Fibroblast of peridontal ligament (primary cell): ENCODE results near the gene BEAN1.

Experiments
- DNase-seq: peaks from one replicate; pipeline ENCODE4 v3.0.0-alpha.2; 2010; ENCODE audit errors: extremely low read depth

BEAN1 gene

DNA sequence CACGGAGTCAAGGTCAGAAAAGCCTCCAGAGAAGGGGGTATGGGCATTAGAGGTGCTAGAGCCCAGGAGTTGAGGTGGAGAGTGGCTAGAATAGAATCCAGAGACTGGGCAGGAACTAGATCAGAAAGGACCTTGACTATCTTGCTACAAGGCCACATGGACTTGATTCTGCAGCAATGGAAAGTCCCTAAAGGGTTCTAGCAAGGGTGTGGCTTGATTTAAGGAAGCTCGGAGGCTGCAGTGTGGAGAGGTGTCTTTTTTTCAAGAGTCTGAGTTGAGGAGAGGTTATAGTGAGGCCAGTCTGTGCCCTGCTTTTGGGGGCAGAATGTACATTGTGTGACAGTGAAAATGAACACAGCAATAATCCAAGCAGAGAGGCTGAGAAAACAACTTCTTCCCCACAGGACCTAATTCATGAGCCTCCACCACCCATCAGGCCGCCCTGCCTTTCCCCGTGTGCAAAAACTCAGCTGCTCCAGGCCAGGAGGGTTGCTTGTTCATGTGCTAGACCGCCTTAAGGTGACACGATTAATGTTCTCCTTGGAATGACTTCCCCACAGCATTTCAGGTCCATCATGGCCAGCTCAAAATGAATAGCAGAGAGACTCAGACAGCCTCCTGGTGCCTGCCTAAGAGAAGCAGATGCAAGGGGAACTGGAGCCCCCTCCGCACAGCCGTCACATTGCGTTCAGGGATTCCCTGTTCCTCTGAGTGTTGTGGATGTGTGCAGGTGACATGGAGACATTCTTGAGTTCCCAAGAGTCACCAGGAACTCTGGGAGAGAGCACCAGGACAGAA is 8.7 kb upstream of the BEAN1 start:
- no peak for DNase-seq

GRCh38 chr16:66419527-66419926 is 7.6 kb upstream of the BEAN1 start:
- DNase-seq, result no peak

DNA sequence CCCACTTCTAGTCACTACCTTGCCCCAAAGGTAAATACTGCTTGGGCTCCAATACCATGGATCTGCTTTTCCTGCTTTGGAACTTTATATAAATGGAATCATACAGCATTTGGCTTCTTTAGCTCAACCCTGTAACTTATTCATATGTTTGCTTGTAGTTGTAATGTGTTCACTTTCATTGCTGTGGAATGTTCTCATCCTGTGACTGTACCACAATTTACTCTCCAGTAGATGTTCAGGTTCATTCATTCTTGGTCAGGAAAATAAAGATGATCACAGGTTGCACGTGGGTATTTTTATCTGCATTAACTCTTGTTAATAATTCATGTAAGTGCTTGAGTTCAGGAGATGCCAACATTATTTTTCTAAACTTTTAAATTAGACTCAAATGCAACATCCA is 6.7 kb upstream of the BEAN1 start:
- peak; percentile 22 for DNase-seq

DNA sequence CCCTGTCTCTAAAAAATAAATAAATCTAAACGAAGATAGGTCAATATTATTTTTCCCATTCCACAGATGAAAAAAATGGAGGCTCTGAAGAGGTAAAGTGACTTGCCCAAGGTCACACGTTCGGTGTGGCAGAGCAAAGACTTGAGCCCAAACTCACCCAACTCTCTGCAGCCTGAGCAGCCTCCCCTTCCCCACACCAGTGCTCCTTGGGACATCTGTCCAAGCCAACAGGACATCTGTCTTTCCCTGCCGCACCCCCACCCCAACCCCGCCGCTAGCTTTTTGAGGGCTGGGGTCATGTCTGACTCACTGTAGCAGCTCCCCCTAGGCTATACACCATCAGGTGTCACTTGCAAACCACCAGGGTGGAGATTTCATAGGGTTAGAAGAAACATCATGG is 5.2 kb upstream of the BEAN1 start:
- no peak for DNase-seq

- no peak for DNase-seq
Measured at GRCh38 chr16:66422366-66422765, 4.7 kb upstream of the BEAN1 start.

DNA sequence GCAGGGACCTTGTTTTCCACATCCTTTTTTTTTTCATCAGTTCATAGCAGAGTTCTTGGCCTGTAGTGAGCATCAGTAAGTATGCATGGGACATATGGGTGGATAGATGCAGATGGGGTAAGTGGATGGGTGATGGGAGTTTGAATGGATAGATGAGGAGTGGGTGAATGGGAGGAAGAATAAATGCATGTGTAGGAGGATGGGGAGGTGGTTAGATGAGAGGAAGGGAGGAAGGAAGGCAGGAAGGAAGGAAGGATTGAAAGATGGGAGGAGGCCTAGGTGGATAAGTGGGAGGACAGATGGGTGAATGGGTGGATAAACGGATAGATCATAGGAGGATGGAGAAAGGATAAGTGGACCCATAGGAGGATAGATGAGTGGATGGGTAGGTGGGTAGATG is 3.9 kb upstream of the BEAN1 start:
- DNase-seq, result no peak

DNA sequence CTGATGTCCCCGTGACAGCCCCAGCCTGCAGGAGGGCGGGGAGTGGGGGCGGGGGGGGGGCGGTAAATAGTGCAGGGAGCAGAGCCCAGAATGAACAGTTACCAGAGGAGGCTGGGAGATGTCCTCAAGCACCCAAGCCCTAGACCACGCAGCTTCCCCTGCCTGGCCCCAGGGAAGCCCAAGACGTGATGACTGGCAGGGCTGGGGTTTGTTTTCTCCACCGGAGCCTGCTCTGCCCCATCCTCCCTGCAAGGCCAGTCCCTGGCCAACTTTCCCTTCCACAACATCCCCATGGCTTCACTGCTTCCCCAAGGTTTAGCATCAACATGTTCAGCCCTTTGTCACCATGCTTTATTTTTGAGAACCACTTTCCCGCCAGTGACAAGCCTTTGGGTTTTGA is 1.4 kb upstream of the BEAN1 start:
- DNase-seq, result no peak

GRCh38 chr16:66426112-66427035 is 721 bp upstream of the BEAN1 start:
- DNase-seq, result no peak

DNA sequence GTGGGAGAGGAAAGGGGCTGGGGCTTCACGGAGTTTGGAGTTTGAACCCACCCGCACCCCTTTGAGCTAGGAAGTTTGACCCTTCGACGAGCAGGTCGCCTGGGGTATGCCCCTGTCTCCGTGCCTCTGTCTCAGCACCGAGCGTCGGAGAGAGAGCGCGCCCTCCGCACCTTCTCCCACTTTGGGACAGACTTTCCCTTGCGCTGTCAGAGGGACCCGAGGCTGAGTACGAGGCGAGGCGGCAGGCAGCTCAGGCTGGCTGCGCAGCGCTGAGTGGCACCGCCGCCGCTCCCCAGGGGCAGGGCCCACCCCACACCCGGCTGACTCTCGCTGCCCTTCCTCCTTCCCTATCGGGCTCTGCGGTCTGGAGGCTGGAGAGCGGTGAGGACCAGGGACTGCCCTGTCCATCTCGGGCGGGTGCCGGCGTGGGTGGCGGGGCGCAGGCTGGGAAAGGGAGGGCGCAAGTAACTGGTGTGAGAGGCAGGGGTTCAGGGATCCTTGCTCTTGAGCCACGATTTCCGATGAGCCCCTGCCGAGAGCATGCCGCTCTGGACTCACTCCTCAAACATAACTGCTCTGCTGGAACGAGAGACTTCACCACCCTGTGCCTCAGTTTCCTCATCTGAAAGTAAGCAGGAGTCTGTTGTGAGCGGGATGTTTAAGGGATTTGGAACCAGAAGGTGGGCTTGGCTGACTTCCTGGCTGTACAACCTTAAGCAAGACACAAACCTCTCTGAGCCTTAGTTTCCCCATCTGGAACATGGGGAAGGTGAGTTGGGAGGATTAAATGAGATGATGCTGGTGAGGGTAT is 981 bp downstream of the BEAN1 start:
- no peak for DNase-seq

GRCh38 chr16:66428682-66429251 is 1.7 kb downstream of the BEAN1 start:
- DNase-seq, result no peak

DNA sequence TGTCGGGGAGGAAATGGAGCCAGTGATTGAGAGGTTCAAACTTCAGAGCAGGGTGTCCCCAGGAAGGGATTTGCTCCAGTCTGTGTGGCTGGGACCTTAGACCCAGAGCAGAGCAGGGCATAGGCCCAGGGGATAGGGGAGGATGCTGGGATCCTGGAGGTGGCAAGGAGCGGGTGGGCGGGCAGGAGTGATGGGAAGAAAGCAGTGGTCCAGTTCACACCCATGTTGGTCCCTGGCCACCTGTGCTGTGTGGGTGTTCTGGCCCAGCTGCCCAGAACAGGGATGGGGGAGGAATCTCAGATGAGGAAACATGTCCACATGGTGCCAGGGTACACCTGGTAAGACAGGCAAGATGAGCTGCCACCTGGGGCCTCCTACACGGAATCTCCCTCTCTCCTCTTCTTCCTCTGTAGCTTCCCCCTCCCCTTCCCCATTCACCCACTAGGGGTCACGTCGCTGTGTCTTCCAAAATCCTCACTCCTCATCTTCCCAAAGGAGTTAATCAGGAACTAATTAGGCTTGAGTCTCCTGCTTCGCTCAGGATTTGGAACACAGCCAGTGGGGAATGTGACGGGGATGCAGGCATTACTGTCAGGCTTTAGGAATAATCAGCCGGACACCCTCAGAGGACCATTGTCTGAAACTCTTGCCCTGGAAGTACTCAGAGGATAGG is 2.3 kb downstream of the BEAN1 start:
- no peak for DNase-seq

DNA sequence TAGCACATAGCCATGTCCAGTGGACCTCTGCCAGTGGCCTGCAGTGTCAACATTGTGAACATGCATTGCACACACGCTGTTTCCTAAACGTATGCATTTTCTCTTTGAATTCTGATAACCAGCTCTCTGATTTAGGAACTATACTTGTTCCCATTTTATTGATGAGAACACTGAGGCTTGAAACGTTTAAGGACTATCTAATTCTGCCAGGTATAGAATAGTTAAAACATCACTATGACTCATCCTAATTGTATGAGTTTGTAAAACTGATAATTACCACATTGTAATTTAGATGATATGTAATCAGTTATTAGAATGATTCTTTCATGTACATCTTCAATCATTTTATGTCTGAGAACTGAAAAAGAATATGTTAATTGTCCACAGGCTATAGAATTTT is 3.1 kb downstream of the BEAN1 start:
- DNase-seq, result no peak

- no peak for DNase-seq
Measured at GRCh38 chr16:66431760-66432159, 4.7 kb downstream of the BEAN1 start.

DNA sequence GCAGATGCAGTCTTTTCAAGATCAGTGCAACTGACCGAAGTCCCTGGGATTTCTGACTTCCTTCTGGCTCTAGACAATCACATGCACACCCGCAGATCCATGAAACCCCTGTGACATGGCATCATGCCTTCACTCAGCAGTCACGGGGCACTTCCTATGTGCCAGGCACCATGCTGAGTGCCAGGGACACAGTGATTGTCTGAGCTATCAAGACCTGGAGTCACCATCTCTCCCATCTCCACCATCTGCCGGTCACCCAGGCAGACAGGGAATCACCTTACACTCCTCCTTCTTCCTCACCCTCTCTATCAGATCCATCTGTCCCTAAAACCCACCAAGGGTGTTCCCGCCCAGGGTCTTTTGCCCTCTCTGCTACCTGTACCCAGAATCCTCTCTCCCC is 5.3 kb downstream of the BEAN1 start:
- no peak for DNase-seq

GRCh38 chr16:66434619-66435430 is 7.7 kb downstream of the BEAN1 start:
- no peak for DNase-seq

- DNase-seq, result no peak
Measured at GRCh38 chr16:66435896-66436295, 8.8 kb downstream of the BEAN1 start.

GRCh38 chr16:66437391-66437945 is 10.4 kb downstream of the BEAN1 start:
- no peak for DNase-seq

GRCh38 chr16:66438536-66438935 is 11.4 kb downstream of the BEAN1 start:
- DNase-seq, result no peak

DNA sequence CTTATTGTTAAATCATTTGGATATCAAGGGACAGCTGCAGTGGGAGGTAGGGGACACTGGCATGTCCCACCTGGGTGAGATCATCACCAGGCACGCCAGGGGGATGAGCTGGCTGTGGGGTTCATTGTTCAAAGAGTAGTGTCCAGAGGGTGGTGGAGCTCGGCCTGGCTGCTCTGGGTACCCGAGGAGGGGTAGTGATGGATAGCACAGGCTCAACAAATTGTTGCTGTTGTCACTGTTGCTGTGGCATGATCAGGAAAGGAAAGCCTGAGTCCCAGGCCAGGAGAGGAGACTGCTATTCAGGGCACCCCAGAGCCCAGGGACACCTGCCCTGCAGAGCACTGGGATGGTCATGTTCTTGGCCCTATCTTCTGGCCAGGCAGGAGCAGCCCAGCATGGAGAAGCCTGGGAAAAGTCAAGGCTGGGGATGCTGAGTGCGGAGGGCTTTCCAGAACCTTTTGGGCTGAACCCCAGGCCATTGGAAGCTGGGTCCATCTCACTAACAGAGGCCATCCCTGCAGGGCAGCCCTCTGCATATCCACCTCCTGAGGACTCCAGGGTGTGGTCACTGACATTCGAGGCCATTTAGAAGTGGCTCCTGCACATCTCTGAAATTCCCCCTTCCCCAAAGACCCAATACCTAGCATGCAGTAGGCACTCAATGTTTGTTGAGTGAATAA is 12.1 kb downstream of the BEAN1 start:
- DNase-seq, result no peak
